IPS-NIHi11 (cell line): ENCODE results near the gene BCL3.

Experiments used
- DNase-seq: peaks from one replicate; pipeline ENCODE4 v3.0.0; 2012; ENCODE audit warnings: mixed read lengths, low spot score

The BCL3 gene

DNA sequence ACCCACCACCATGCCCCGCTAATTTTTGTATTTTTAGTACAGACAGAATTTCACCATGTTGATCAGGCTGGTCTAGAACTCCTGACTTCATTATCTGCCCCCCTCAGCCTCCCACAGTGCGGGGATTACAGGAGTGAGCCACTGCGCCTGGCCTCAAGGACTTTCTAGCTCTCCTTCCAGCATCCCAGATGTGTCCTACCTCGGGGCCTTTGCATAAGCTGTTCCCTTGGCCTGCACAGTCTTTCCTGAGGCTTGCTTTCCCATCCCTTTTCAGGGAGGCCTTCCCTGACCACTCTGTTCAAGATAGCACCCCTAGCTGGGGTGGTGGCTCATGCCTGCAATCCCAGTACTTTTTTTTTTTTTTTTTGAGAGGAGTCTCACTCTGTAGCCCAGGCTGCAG, 46.1 kb downstream of the BCL3 start:
- DNase-seq = no peak

GRCh38 chr19:44795398-44795987, 47.0 kb downstream of the BCL3 start:
- DNase-seq = no peak

GRCh38 chr19:44796701-44797115, 48.2 kb downstream of the BCL3 start:
- DNase-seq = peak; percentile 57

DNA sequence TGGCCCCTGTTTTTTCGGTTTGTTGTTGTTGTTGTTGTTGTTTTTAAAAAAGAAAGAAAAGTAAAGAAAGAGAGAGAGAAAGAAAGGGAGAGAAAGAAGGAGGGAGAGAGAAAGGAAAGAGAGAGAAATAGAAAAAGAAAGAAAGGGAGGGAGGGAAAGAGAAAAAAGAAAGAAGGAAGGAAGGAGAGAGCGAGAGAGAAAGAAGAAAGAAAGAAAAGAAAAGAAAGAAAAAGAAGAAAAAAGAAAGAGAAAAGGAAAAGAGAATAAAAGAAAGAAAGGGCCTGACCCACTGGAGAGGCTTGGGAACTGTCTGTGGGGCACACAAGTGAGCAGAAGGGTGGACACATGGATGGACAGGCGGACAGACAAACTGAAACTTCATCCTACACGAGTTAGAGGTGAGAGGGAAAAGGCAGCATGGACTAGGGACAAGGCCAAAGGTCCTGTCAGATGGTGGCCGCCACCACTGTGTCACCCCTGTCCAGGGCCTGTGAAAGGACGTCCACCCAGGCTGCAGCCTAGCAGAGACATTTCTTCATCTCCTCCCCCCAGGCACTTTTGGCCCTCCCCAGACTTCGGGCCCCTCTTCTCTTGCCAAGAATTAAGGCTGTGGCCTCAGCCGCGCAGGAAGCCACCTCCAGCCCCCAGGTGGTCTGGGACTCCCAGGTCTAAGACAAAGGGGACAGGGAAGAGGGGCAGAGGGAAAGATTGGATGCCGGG, 51.3 kb downstream of the BCL3 start:
- no peak for DNase-seq

DNA sequence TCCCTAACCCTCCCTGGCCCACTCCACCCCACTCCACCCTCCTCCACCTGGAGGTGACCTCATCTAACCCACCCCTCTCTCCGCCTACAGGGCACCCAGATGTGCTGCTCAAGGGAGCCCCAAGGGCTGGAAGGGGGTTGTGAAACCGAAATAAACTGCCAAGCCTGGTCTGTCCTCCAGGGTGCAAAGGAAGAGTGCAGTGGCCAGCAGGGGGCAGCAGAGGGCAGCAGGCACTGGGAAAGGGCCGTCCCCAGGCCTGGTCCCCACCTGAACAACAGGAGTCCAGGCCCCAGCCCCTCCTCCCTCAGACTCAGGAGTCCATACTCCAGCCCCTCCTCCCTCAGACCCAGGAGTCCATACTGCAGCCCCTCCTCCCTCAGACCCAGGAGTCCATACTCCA, 52.0 kb downstream of the BCL3 start:
- peak; percentile 92 for DNase-seq

DNA sequence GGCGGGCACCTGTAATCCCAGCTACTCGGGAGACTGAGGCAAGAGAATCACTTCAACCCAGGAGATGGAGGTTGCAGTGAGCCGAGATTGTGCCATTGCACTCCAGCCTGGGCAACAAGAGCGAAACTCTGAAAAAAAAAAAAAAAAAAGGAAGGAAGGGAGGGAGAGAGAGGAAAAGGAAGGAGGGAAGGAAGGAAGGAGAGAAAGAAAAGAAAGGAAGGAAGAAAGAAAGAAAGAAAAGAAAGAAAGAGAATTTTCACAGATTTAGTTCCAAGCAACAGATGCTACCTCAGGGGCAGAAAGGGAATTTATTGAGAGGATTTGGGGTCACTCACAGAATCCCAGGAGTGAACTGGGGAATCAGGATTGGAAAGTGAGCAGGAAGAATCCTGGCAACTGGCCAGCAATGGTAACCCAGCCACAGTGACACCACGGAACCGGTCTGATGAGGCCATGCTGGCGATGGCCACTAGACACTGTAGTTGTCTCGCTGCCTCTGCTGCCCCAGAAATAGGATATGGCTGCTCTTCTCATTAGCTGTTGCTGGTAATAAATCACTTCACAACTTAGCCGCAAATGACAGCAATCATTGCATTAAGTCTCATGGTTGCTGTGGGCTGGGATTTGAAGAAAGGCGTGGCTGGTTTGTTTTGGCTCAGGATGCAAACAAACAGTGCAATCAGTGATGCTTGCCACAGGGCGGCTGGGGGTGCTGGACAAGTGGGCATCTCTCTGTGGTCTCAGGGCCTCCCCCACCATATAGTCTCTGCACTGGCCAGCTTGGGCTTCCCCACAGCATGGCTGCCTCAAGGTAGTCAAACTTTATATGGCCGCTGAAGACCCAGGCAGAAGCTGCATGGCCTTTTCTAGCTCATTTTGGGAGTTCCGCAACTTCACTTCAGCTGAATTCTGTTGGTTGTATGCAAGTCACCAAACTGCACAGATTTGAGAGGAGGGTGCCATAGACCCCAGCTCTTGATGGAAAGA, 55.2 kb downstream of the BCL3 start:
- peak; percentile 24 for DNase-seq

GRCh38 chr19:44806291-44806690, 57.8 kb downstream of the BCL3 start:
- no peak for DNase-seq

- no peak for DNase-seq
Measured at GRCh38 chr19:44807162-44807561, 58.7 kb downstream of the BCL3 start.

DNA sequence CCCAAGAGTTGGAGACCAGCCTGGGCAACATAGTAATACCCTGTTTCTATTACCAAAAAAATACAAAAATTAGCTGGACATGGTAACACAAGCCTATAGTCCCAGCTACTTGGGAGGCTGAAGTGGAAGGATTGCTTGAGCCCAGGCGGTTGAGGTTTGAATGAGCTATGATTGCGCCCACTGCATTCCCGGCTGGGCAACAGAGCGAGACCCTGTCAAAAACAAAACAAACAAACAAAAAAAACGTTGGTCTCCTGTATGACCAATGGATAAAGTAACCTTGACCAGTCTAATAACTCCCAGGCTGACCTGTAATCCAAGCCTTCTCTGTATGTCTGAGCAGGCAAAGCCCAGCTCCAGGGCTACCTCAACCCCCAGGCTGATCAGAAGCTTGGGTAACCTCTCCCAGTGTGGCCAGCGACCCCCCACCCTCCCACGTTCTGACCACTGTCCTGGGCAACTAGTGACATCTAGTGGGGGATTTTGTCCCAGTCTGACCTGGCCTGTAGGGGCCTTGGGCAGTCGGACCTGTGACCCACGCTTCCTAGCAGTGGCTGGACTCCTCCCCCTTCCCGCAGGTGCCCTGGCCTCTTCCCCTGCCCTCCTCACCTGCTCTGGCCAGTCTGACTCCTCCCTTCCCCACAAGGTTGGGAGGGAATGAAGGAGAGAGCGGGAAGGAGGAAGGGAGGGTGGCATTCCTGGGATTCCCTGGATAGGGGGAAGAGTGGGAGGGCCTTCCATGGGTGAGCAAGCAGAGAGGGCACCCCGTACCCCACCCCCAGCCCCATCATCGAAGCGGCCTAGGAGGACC, 59.3 kb downstream of the BCL3 start:
- peak; percentile 92 for DNase-seq

DNA sequence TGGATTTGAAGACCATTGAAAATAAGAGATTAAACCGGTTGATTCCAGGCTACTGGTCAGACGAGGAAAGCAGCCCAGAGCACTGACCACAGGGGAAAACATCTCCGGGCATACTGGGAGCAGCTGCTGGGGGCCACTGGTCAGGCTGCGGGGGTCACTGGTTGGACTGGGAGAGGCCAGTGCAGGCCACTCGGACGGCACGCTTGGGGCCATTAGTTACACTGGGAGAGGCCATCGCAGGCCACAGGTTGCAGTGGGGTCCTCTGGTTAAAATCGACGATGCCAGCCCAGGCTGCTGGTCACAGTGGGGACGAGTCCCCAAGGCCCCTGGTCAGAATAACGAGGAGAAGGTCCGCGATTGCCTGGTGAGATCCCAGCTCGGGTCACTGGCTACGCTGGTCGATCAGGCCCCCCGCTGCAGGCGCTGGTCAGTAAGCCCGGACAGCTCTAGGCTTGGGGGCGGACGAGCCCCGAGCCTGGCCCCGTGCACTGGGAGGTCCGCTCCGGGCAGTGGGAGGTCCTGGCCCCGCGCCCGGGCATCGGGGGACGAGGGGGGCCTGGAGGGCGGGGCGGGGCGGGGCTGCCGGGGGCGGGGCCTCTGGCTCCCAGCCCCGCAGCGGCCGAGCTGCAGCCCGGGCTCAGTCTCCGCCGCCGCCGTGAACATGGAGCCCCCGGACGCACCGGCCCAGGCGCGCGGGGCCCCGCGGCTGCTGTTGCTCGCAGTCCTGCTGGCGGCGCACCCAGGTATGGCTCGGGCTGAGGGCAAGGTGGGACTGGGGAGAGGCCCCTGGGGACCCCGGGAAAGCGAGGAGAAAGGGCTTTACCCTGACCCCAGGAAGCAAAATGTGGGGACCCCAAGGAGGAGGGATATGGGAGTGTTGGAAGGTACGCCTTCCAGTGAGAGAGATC, 60.2 kb downstream of the BCL3 start, which contains the start of gene BCAM:
BCAM (plus strand) TSS at position 641 of the 909 bp plus-strand sequence; CDS start at position 663, 22 bp downstream.
- peak; percentile 97 for DNase-seq
